Ovary (tissue), 9 donors: ENCODE results near the gene LRCH1. TPM values are rescaled to one million over a fixed set of nuclear protein-coding genes. Genes with fewer than 3 reads are reported as not detected.

Experiments
- DNase-seq, 5 donors: peaks; one replicate each; pipeline ENCODE4 v3.0.0-alpha.2; 2019 to 2020
- H3K27ac ChIP-seq, 2 donors: fragments of 200-600 bp; one replicate each; pipeline versions ENCODE4 v1.5.1 to v1.8.0; 2019 to 2022
- H3K27me3 ChIP-seq: fragments of 200-600 bp; one replicate; pipeline ENCODE4 v1.8.0; 2022
- H3K36me3 ChIP-seq: fragments of 200-600 bp; sonication (generic); one replicate; pipeline ENCODE4 v1.5.1; 2019
- H3K4me1 ChIP-seq: one replicate; pipeline ENCODE4 v1.8.1; 2013; ENCODE audit warnings: mild to moderate bottlenecking, moderate library complexity; ENCODE audit not compliant: insufficient read depth
- H3K4me3 ChIP-seq: fragments of 200-600 bp; sonication (generic); one replicate; pipeline ENCODE4 v1.5.1; 2017
- H3K9me3 ChIP-seq, 2 donors: fragments of 200-600 bp in 1 of 2; sonication (generic) in 1 of 2; one replicate each; pipeline versions ENCODE4 v1.5.1 to v1.8.1; 2013 to 2019; ENCODE audit warnings: mild to moderate bottlenecking in 1 of 2, moderate library complexity in 1 of 2
- EP300 ChIP-seq: sonication (generic); formaldehyde crosslinking; IDR thresholded peaks from one replicate; pipeline ENCODE4 v1.6.1; 2017; ENCODE audit warnings: antibody characterized with exemption
- POLR2A ChIP-seq: fragments of 450-650 bp; IDR thresholded peaks from one replicate; pipeline ENCODE4 v1.6.1; 2017; ENCODE audit warnings: antibody characterized with exemption, mild to moderate bottlenecking, moderate library complexity
- WGBS, 3 donors: extraction: QIAGEN DNeasy Blood & Tissue Kit in 1 of 3; methylation state at CpG; one replicate each; pipeline versions ENCODE4 v1.1.5 to v1.1.7; 2013 to 2017; 5-methylcytosine and 5-hydroxymethylcytosine counted together
- intact Hi-C, 4 donors: fragments of 100-400 bp; cut with DNase I; formaldehyde crosslinking; loops; one replicate each; pipeline versions ENCODE4 v1.11.0 to v1.15.1; 2022 to 2023
- polyA plus RNA-seq, 2 donors: library from polyadenylated mRNA; stranded (reverse); fragments of 200-250 nt in 1 of 2; fragments of 350-450 nt in 1 of 2; fragmentation: Illumina TruSeq in 1 of 2; extraction: RNeasy Lipid Tissue Mini Kit (QIAGEN cat#74804) in 1 of 2; gene quantifications; one replicate each; pipeline ENCODE4 v1.2.3, GENCODE V29; 2013 to 2014
- total RNA-seq, 7 donors: library from RNA; depleted of rRNA in 2 of 7; stranded (reverse); fragments of >200 nt in 2 of 7; fragmentation: NEBNext Ultra II Directional in 3 of 7; extraction: Animal tissue kit (Norgen Biotek cat#: 25700) in 3 of 7; gene quantifications; one replicate each; pipeline versions ENCODE4 v1.1.0 to v1.2.4, GENCODE V29; 2016 to 2023
- TF ChIP-seq, protein P1 (sequence below), 3 donors: fragments of 450-650 bp in 2 of 3; fragments of 200-600 bp in 1 of 3; IDR thresholded peaks; one replicate each; pipeline versions ENCODE4 v1.5.1 to v1.8.0; 2016 to 2022; ENCODE audit warnings: antibody characterized with exemption in 3 of 3, mild to moderate bottlenecking in 1 of 3
- donor health status: DM: no; HTN: no; CAD: no; lungs with moderate emphysema.
- donor health status: DM: no; HTN: no; CAD: no.
- donor health status: Bipolar disorder and iron deficiency.
- donor health status: DM: yes; HTN: yes; CAD: no.
- donor health status: DM: no; HTN: no; CAD: no.
- donor health status: DM: yes; HTN: yes; CAD: no.

LRCH1 gene
- total and polyA plus RNA-seq, 9 donors: 7.6 to 19.3 (median 15.8) TPM

DNA sequence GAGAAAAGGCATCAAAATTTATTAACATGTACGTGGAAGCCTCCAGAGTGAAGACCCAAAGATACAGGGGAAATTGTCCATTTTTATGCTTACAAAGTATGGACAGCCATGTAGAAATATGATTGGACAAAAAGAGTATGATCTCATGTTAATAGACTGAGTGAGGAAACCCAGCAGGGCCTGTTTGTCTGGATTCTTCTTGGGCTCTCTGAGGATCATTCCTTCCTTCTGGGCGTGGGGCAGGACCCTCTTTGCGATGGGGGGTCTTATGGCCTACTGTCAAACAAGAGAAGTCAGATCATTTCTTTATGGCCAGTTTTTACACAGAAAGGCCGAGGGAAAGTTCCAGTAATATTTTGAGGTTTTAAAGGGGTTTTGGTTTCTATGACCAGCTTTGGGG, 133.2 kb downstream of the LRCH1 start:
- Histone ChIP-seq H3K27ac (no peak overlapping the region), H3K36me3 (no peaks in the 10 kb centered on the region), H3K4me3 (no peak overlapping the region), H3K4me1 (peaks cover 1% of the 10 kb centered on the region), H3K9me3 (no peaks in the 10 kb centered on the region), H3K27me3 (no peaks in the 10 kb centered on the region)
- TF ChIP-seq POLR2A: no peak
- no peak for TF ChIP-seq EP300
- TF ChIP-seq, protein P1, sequence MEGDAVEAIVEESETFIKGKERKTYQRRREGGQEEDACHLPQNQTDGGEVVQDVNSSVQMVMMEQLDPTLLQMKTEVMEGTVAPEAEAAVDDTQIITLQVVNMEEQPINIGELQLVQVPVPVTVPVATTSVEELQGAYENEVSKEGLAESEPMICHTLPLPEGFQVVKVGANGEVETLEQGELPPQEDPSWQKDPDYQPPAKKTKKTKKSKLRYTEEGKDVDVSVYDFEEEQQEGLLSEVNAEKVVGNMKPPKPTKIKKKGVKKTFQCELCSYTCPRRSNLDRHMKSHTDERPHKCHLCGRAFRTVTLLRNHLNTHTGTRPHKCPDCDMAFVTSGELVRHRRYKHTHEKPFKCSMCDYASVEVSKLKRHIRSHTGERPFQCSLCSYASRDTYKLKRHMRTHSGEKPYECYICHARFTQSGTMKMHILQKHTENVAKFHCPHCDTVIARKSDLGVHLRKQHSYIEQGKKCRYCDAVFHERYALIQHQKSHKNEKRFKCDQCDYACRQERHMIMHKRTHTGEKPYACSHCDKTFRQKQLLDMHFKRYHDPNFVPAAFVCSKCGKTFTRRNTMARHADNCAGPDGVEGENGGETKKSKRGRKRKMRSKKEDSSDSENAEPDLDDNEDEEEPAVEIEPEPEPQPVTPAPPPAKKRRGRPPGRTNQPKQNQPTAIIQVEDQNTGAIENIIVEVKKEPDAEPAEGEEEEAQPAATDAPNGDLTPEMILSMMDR (IDR thresholded peaks at IDR 0.05): no peak
- intact Hi-C loops: no loop called here
- no peak for DNase-seq
- WGBS, 3 donors: 89 to 96% (median 95%) methylated on average over 4 of the region's 4 CpGs

DNA sequence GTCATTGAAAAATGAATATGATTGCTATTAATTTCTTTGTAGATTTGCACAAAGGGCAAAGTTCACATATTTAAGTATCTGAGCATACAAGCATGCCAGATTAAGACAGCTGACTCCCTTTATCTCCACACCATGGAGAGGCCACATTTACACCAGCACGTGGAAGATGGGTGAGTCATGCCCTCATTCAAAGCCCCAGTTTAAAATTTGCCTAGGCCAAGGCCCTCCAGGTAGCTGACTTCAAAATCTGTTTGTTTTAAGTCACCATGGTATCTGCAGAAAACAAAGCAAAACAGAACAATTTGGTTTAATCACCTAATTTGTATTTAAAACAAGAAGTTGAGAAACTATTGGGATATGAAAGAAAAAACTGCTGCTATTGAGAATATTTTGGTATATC, 134.8 kb downstream of the LRCH1 start:
- no peaks in the 10 kb centered on the region for H3K9me3 ChIP-seq
- intact Hi-C loops: no loop called here
- TF ChIP-seq POLR2A (no peak), EP300 (no peak)
- TF ChIP-seq, protein P1 (IDR thresholded peaks at IDR 0.05): no peak
- peaks cover 1% of the 10 kb centered on the region for H3K4me1 ChIP-seq
- H3K27me3 ChIP-seq: no peaks in the 10 kb centered on the region
- DNase-seq: no peak
- WGBS, 3 donors: 8 to 19% (median 16%) methylated on average over 1 of the region's 1 CpG
- no peak overlapping the region for H3K4me3 ChIP-seq
- no peaks in the 10 kb centered on the region for H3K36me3 ChIP-seq
- no peak overlapping the region for H3K27ac ChIP-seq

GRCh38 chr13:46688306-46688705, 135.3 kb downstream of the LRCH1 start:
- TF ChIP-seq POLR2A (no peak), EP300 (no peak)
- TF ChIP-seq, protein P1 (IDR thresholded peaks at IDR 0.05): no peak
- H3K4me3 ChIP-seq: no peak overlapping the region
- H3K27ac ChIP-seq: no peak overlapping the region
- H3K4me1 ChIP-seq: peaks cover 1% of the 10 kb centered on the region
- intact Hi-C loops: no loop called here
- no peak for DNase-seq
- no peaks in the 10 kb centered on the region for H3K36me3 ChIP-seq
- 88 to 94% (median 90%) methylated on average over 1 of the region's 1 CpG for WGBS, 3 donors
- H3K27me3 ChIP-seq: no peaks in the 10 kb centered on the region
- no peaks in the 10 kb centered on the region for H3K9me3 ChIP-seq

GRCh38 chr13:46698014-46698413, 145.0 kb downstream of the LRCH1 start:
- H3K27me3 ChIP-seq: no peaks in the 10 kb centered on the region
- no peaks in the 10 kb centered on the region for H3K36me3 ChIP-seq
- intact Hi-C loops: loop anchor here in 2 of 4 donors (10.0 kb wide), 1 partner anchor 143 kb away; the partner anchor contains the start of gene LRCH1 (in 2 of the 2)
- WGBS, 3 donors: 13 to 20% (median 19%) methylated on average over 3 of the region's 3 CpGs
- no peak overlapping the region for H3K4me3 ChIP-seq
- peak; percentile 64 to 89 (median 81) for DNase-seq
- H3K27ac ChIP-seq: peak overlapping the region in 1 of 2 donors; percentile 15
- peaks cover 23% of the 10 kb centered on the region for H3K4me1 ChIP-seq
- TF ChIP-seq, protein P1 (IDR thresholded peaks at IDR 0.05): no peak
- no peak for TF ChIP-seq POLR2A
- TF ChIP-seq EP300: no peak
- no peaks in the 10 kb centered on the region for H3K9me3 ChIP-seq
